ENCODE data around the gene ZNF423.
"Not testable (repeated sequence)": the region's sequence is repeated elsewhere in the genome, so short reads cannot be mapped to it uniquely, and the experiment has no call there.

Gene ZNF423

DNA sequence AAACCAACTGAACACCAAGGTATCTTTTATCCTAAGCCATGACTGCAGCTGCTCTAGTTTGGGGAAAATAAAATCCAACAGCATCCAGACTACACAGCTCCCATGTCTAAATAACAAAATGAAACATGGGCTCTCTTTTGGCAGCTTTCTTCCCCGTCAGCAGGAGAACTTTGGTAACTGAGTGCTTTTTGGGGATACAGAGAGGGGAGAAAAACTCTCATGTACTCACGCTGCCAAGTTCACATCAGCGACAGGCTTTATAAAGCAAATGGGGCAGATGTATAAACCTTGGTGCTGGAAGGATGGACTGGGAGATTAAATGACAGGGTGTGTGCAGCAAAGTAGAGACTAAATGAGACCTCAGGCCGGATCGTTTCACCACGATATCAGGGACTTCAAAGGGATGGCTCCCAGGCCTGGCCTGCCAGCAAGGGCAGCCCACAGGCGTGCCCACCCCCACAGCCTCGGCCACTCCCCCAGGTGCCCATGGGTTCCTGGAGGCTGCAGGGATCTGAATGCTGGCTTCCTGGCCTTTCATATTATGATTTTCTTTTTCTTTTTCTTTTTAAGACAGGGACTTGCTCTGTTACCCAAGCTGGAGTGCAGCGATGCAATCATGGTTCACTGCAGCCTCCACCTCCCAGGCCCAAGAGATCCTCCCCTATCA is 174.6 kb downstream of the ZNF423 start:
- H2BK15ac ChIP-seq (ENCODE audit: low read depth, poor library complexity, severe bottlenecking) = no peak overlapping the region
- 88% methylated on average over 9 of the region's 9 CpGs for WGBS
- no peak overlapping the region for H2BK5ac ChIP-seq (ENCODE audit: low read depth, low read length, poor library complexity, severe bottlenecking)
- H2BK120ac ChIP-seq (ENCODE audit: low read depth, low read length) = no peak overlapping the region
- H4K91ac ChIP-seq (ENCODE audit: low read length) = no peak overlapping the region
- peaks cover 0 to 2% of the 10 kb centered on the region in 2 experiments for H3K36me3 ChIP-seq (ENCODE audit: control insufficient read depth in 1 of 2, insufficient read depth in 2 of 2, low read depth in 1 of 2, low read length in 2 of 2)
- H3K4me2 ChIP-seq (ENCODE audit: low read length, poor library complexity, severe bottlenecking) = no peak overlapping the region
- no peak overlapping the region for H3K18ac ChIP-seq (ENCODE audit: low read depth in 1 of 2, low read length in 2 of 2)
- H3K23ac ChIP-seq (ENCODE audit: low read length in 2 of 2) = no peak overlapping the region
- no peak overlapping the region for H3K4me3 ChIP-seq (ENCODE audit: insufficient read depth in 1 of 2, low read depth in 1 of 2, low read length in 2 of 2)
- no peak overlapping the region for H3K4ac ChIP-seq (ENCODE audit: low read depth in 1 of 2, low read length in 2 of 2)
- H2AK5ac ChIP-seq (ENCODE audit: low read length, severe bottlenecking) = no peak overlapping the region
- no peak for DNase-seq
- H3K9me3 ChIP-seq (ENCODE audit: control insufficient read depth, low read length) = no peaks in the 10 kb centered on the region
- H3K4me1 ChIP-seq (ENCODE audit: control insufficient read depth, insufficient read depth, low read depth, low read length) = no peaks in the 10 kb centered on the region
- no peak overlapping the region for H2AFZ ChIP-seq (ENCODE audit: low read depth, low read length)
- no peak overlapping the region for H2BK12ac ChIP-seq (ENCODE audit: low read length in 2 of 2)
- H3K14ac ChIP-seq (ENCODE audit: low read length in 2 of 2) = no peak overlapping the region
- H3K9ac ChIP-seq (ENCODE audit: low read length) = no peak overlapping the region
- H3K27ac ChIP-seq (ENCODE audit: low read length, poor library complexity, severe bottlenecking) = no peak overlapping the region
- peaks cover 8 to 19% of the 10 kb centered on the region in 2 experiments for H3K27me3 ChIP-seq (ENCODE audit: control insufficient read depth in 1 of 2, insufficient read depth in 1 of 2, low read length in 2 of 2)
- H3K79me1 ChIP-seq (replicated peaks; ENCODE audit: low read length, poor library complexity, severe bottlenecking) = no peaks in the 10 kb centered on the region
- no peak overlapping the region for H4K8ac ChIP-seq (ENCODE audit: low read length)

DNA sequence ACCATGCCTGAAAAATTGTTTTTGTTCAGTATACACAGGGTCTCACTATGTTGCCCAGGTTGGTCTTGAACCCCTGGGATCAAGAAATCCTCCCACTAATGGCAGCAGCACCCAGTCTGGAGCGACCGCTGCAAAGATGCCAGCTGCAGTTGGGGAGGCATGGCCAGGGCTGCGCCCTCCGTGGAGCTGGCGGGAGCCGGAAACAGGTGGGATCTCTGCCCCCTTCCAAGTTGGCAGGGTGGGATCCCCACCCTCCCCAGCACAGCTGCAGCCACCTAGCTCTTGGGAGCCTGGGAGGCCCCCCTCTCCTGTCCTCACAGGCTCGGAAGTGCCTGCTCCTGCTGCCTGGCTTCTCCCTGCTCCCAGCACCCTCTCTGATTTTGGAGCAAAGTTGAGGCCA is 176.8 kb downstream of the ZNF423 start:
- no peak for DNase-seq
- Histone ChIP-seq H3K79me1 (replicated peaks; ENCODE audit: low read length, poor library complexity, severe bottlenecking) (no peaks in the 10 kb centered on the region), H3K18ac (ENCODE audit: low read depth in 1 of 2, low read length in 2 of 2) (no peak overlapping the region), H3K4ac (ENCODE audit: low read depth in 1 of 2, low read length in 2 of 2) (no peak overlapping the region), H4K91ac (ENCODE audit: low read length) (no peak overlapping the region), H4K8ac (ENCODE audit: low read length) (no peak overlapping the region), H3K14ac (ENCODE audit: low read length in 2 of 2) (no peak overlapping the region), H2BK15ac (ENCODE audit: low read depth, poor library complexity, severe bottlenecking) (no peak overlapping the region), H3K9me3 (ENCODE audit: control insufficient read depth, low read length) (no peaks in the 10 kb centered on the region), H2BK5ac (ENCODE audit: low read depth, low read length, poor library complexity, severe bottlenecking) (no peak overlapping the region), H3K27ac (ENCODE audit: low read length, poor library complexity, severe bottlenecking) (no peak overlapping the region), H3K4me3 (ENCODE audit: insufficient read depth in 1 of 2, low read depth in 1 of 2, low read length in 2 of 2) (no peak overlapping the region), H3K4me1 (ENCODE audit: control insufficient read depth, insufficient read depth, low read depth, low read length) (no peaks in the 10 kb centered on the region), H3K4me2 (ENCODE audit: low read length, poor library complexity, severe bottlenecking) (no peak overlapping the region), H2BK120ac (ENCODE audit: low read depth, low read length) (no peak overlapping the region), H2AK5ac (ENCODE audit: low read length, severe bottlenecking) (no peak overlapping the region), H3K23ac (ENCODE audit: low read length in 2 of 2) (no peak overlapping the region), H2AFZ (ENCODE audit: low read depth, low read length) (no peak overlapping the region), H2BK12ac (ENCODE audit: low read length in 2 of 2) (no peak overlapping the region), H3K27me3 (ENCODE audit: control insufficient read depth in 1 of 2, insufficient read depth in 1 of 2, low read length in 2 of 2) (peaks cover 5 to 10% of the 10 kb centered on the region in 2 experiments), H3K9ac (ENCODE audit: low read length) (no peak overlapping the region), H3K36me3 (ENCODE audit: control insufficient read depth in 1 of 2, insufficient read depth in 2 of 2, low read depth in 1 of 2, low read length in 2 of 2) (peaks cover 0 to 3% of the 10 kb centered on the region in 2 experiments)
- 92% methylated on average over 7 of the region's 7 CpGs for WGBS

DNA sequence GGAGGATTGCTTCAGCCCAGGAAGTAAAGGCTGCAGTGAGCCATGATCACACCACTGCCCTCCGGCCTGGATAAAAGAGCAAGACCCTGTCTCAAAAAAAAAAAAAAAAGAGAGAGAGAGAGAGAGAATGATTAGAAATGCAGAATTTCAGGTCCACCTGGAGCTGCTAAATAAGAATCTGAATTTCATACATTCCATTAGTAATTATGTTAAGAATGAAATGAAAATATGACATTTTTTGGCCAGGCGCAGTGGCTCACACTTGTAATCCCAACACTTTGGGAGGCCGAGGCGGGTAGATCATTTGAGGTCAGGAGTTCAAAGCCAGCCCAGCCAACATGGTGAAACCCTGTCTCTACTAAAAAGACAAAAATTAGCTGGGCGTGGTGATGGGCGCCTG is 178.3 kb downstream of the ZNF423 start:
- H3K4me1 ChIP-seq (ENCODE audit: control insufficient read depth, insufficient read depth, low read depth, low read length); H4K91ac ChIP-seq (ENCODE audit: low read length): not testable (repeated sequence)
- WGBS = 91% methylated on average over 6 of the region's 6 CpGs

DNA sequence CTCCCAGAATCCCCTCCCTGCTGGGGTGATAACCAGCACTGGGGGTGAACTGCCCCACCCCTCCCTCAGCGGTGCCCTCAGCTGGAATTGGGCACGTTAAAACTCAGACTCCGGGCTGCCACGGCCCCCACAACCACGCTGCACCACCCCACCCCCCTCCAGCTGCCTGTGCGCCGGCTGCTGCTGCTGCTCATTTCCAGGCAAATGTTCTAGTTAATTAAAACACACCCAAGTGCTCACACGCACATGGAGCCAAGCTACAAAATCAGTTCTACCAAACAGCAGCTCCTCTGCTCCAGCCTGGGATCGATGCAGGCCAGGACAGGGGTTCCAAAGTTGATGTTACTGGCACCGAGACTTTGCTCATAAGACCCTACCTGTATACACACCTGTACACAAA is 180.5 kb downstream of the ZNF423 start:
- Histone ChIP-seq H3K4me2 (ENCODE audit: low read length, poor library complexity, severe bottlenecking) (no peak overlapping the region), H3K9ac (ENCODE audit: low read length) (no peak overlapping the region), H2BK120ac (ENCODE audit: low read depth, low read length) (no peak overlapping the region), H3K9me3 (ENCODE audit: control insufficient read depth, low read length) (no peaks in the 10 kb centered on the region), H3K27me3 (ENCODE audit: control insufficient read depth in 1 of 2, insufficient read depth in 1 of 2, low read length in 2 of 2) (no peaks in the 10 kb centered on the region), H3K36me3 (ENCODE audit: control insufficient read depth in 1 of 2, insufficient read depth in 2 of 2, low read depth in 1 of 2, low read length in 2 of 2) (peaks cover 0 to 5% of the 10 kb centered on the region in 2 experiments), H4K8ac (ENCODE audit: low read length) (no peak overlapping the region), H2BK15ac (ENCODE audit: low read depth, poor library complexity, severe bottlenecking) (no peak overlapping the region), H2BK5ac (ENCODE audit: low read depth, low read length, poor library complexity, severe bottlenecking) (no peak overlapping the region), H2AFZ (ENCODE audit: low read depth, low read length) (no peak overlapping the region), H3K4me3 (ENCODE audit: insufficient read depth in 1 of 2, low read depth in 1 of 2, low read length in 2 of 2) (no peak overlapping the region), H2BK12ac (ENCODE audit: low read length in 2 of 2) (no peak overlapping the region), H4K91ac (ENCODE audit: low read length) (no peak overlapping the region), H3K18ac (ENCODE audit: low read depth in 1 of 2, low read length in 2 of 2) (no peak overlapping the region), H2AK5ac (ENCODE audit: low read length, severe bottlenecking) (no peak overlapping the region), H3K14ac (ENCODE audit: low read length in 2 of 2) (no peak overlapping the region), H3K4me1 (ENCODE audit: control insufficient read depth, insufficient read depth, low read depth, low read length) (no peaks in the 10 kb centered on the region), H3K27ac (ENCODE audit: low read length, poor library complexity, severe bottlenecking) (no peak overlapping the region), H3K23ac (ENCODE audit: low read length in 2 of 2) (no peak overlapping the region), H3K79me1 (replicated peaks; ENCODE audit: low read length, poor library complexity, severe bottlenecking) (no peaks in the 10 kb centered on the region), H3K4ac (ENCODE audit: low read depth in 1 of 2, low read length in 2 of 2) (no peak overlapping the region)
- DNase-seq = no peak
- WGBS = 89% methylated on average over 10 of the region's 10 CpGs

More for the DNA sequence above, 178.3 kb downstream of the ZNF423 start:
- not testable (repeated sequence) for H3K4me3 ChIP-seq (ENCODE audit: insufficient read depth in 1 of 2, low read depth in 1 of 2, low read length in 2 of 2); H3K4ac ChIP-seq (ENCODE audit: low read depth in 1 of 2, low read length in 2 of 2); H2AFZ ChIP-seq (ENCODE audit: low read depth, low read length); H3K23ac ChIP-seq (ENCODE audit: low read length in 2 of 2); H3K14ac ChIP-seq (ENCODE audit: low read length in 2 of 2); H2AK5ac ChIP-seq (ENCODE audit: low read length, severe bottlenecking); H2BK5ac ChIP-seq (ENCODE audit: low read depth, low read length, poor library complexity, severe bottlenecking); H3K18ac ChIP-seq (ENCODE audit: low read depth in 1 of 2, low read length in 2 of 2); DNase-seq; H2BK15ac ChIP-seq (ENCODE audit: low read depth, poor library complexity, severe bottlenecking); H2BK120ac ChIP-seq (ENCODE audit: low read depth, low read length); H3K9ac ChIP-seq (ENCODE audit: low read length); H2BK12ac ChIP-seq (ENCODE audit: low read length in 2 of 2); H3K79me1 ChIP-seq (replicated peaks; ENCODE audit: low read length, poor library complexity, severe bottlenecking); H3K9me3 ChIP-seq (ENCODE audit: control insufficient read depth, low read length); H3K27ac ChIP-seq (ENCODE audit: low read length, poor library complexity, severe bottlenecking); H3K27me3 ChIP-seq (ENCODE audit: control insufficient read depth in 1 of 2, insufficient read depth in 1 of 2, low read length in 2 of 2); H3K36me3 ChIP-seq (ENCODE audit: control insufficient read depth in 1 of 2, insufficient read depth in 2 of 2, low read depth in 1 of 2, low read length in 2 of 2); H3K4me2 ChIP-seq (ENCODE audit: low read length, poor library complexity, severe bottlenecking); H4K8ac ChIP-seq (ENCODE audit: low read length)

All from mesenchymal stem cell (in vitro differentiated cells and primary cell).